Nephron progenitor cell (in vitro differentiated cells): ENCODE measurements around the gene ZMIZ1.
A peak's percentile ranks its signal among the peaks of the same experiment; 100 is the strongest.

Source experiments
- DNase-seq: peaks from one replicate; pipeline ENCODE4 v3.0.0; 2021
- H3K27ac Mint-ChIP-seq: 2 replicates; pipeline ENCODE4 v1.8.0; 2021; ENCODE audit warnings: mild to moderate bottlenecking, moderate library complexity, mixed read lengths
- H3K27me3 Mint-ChIP-seq: 2 replicates; pipeline ENCODE4 v1.8.0; 2021; ENCODE audit warnings: mild to moderate bottlenecking, low read depth, mixed read lengths; ENCODE audit not compliant: poor library complexity
- H3K36me3 Mint-ChIP-seq: 2 replicates; pipeline ENCODE4 v1.8.0; 2021; ENCODE audit warnings: low read depth, mixed read lengths
- H3K4me1 Mint-ChIP-seq: 2 replicates; pipeline ENCODE4 v1.8.0; 2021; ENCODE audit warnings: mixed read lengths
- H3K4me3 Mint-ChIP-seq: 2 replicates; pipeline ENCODE4 v1.8.0; 2021; ENCODE audit warnings: mild to moderate bottlenecking, moderate library complexity, mixed read lengths
- H3K9me3 Mint-ChIP-seq: 2 replicates; pipeline ENCODE4 v1.8.0; 2021; ENCODE audit warnings: mild to moderate bottlenecking, moderate library complexity, mixed read lengths
- CTCF ChIP-seq: fragments of 200-600 bp; sonication (generic); IDR thresholded peaks from 2 replicates; pipeline ENCODE4 v1.5.0; 2021; ENCODE audit warnings: antibody characterized with exemption

ZMIZ1 gene

DNA sequence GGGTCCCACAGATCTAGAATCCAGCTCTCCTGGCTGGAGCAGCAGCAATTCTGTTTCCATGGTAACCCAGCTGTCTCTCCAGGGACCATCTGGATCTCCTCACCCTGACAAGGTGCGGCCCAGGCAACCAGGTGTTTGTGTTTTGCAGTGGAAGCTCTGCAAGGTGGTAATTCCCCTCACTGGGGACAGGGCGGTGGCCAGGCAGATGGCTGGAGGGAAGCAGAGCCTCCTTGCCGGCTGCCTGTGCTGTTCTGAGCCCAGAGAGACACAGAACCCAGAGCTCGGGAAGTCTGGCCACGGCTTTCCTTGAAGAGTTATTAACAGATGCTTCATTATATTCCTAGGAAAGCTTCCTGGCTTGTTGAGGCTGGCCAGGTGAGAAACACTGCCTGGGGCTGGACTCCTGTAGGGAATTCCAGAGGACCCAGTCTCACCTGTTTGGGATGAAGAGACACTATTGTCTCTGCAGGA lies 160.3 kb downstream of the ZMIZ1 start:
- peak overlapping the region; percentile 77 for H3K27ac Mint-ChIP-seq
- H3K4me3 Mint-ChIP-seq: no peak overlapping the region
- no peaks in the 10 kb centered on the region for H3K9me3 Mint-ChIP-seq
- H3K36me3 Mint-ChIP-seq: peaks cover 46% of the 10 kb centered on the region
- H3K27me3 Mint-ChIP-seq: peaks cover 4% of the 10 kb centered on the region
- no peak for DNase-seq
- H3K4me1 Mint-ChIP-seq: peaks cover 50% of the 10 kb centered on the region
- no peak for TF ChIP-seq CTCF

DNA sequence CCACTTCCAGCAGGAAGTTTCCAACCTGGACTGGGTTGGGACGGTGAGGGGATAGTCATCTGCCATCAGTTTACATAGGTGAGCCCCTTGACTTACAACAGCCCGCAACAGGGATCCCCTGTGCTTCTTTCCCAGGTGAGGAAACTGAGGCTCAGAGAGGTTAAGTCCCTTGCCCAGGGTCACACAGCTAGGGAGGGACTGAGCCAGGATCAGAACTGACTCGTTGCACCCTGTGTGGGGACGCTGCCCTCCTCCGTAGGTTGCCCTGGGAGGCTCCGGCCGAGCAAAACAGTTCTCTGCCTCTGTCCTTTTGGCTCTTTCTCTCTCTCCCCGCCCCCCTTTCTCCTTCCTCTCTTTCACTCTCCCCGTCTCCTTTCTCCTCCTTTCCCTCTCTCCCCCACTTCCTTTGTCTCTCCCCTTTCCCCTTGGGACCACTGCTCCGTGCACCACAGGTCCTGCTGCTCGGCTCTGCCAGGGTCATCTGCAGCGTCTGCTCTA lies 161.1 kb downstream of the ZMIZ1 start:
- peak overlapping the region; percentile 97 for H3K27ac Mint-ChIP-seq

GRCh38 chr10:79230328-79230830 lies 161.6 kb downstream of the ZMIZ1 start:
- TF ChIP-seq CTCF: no peak
- Mint-ChIP-seq H3K36me3 (peaks cover 44% of the 10 kb centered on the region), H3K4me1 (peaks cover 48% of the 10 kb centered on the region), H3K27ac (peak overlapping the region; percentile 97), H3K9me3 (no peaks in the 10 kb centered on the region), H3K27me3 (peaks cover 12% of the 10 kb centered on the region), H3K4me3 (peak overlapping the region; percentile 55)
- peak; percentile 78 for DNase-seq

More for the DNA sequence above, 161.1 kb downstream of the ZMIZ1 start:
- DNase-seq: no peak
- no peaks in the 10 kb centered on the region for H3K9me3 Mint-ChIP-seq
- H3K4me3 Mint-ChIP-seq: peak overlapping the region; percentile 55
- TF ChIP-seq CTCF: no peak
- H3K4me1 Mint-ChIP-seq: peaks cover 47% of the 10 kb centered on the region
- peaks cover 42% of the 10 kb centered on the region for H3K36me3 Mint-ChIP-seq
- H3K27me3 Mint-ChIP-seq: peaks cover 7% of the 10 kb centered on the region

DNA sequence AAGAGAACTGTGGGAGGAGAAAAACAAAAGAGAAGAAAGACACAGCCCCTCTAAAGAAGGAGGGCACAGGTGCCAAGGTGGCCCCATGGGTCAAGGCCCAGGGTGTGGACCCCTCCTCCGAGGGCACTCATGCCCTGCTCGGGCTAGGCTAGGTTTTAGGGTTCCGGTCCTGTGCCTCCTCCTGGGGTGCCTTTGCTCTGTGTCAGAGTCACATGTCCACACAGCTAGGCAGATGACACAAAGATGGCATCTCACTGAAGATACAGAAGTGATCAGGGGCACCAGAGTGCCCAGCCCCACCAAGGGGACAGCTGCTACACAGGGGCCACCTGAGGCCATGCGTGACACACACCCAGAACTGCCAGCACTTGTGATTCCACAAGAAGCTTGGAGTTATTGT lies 162.1 kb downstream of the ZMIZ1 start:
- Mint-ChIP-seq H3K4me3 (no peak overlapping the region), H3K27me3 (peaks cover 15% of the 10 kb centered on the region), H3K4me1 (peaks cover 53% of the 10 kb centered on the region), H3K27ac (peak overlapping the region; percentile 97), H3K9me3 (no peaks in the 10 kb centered on the region), H3K36me3 (peaks cover 46% of the 10 kb centered on the region)
- no peak for DNase-seq
- no peak for TF ChIP-seq CTCF

DNA sequence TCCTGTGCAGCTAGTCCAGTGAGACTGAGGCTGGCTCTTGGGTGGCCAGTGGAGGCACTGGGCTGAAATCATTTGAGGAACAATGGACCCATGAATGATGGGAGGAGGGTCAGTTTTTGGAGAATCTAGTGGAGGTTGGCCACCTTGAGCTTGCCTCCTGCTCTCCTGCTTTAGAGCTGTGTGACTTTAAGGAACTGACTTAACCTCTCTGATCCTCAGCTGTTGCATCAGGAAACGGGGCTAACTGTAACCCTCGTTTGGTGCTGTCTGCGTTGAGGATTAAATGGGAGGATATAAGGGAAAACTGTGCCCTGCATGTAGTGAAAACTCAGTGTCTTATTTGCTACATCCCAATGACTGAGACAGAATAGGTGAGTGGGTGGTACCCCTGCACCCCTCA lies 163.1 kb downstream of the ZMIZ1 start:
- no peak for TF ChIP-seq CTCF
- Mint-ChIP-seq H3K9me3 (no peaks in the 10 kb centered on the region), H3K4me3 (no peak overlapping the region), H3K27ac (peak overlapping the region; percentile 45), H3K27me3 (peaks cover 15% of the 10 kb centered on the region), H3K4me1 (peaks cover 63% of the 10 kb centered on the region), H3K36me3 (peaks cover 41% of the 10 kb centered on the region)
- no peak for DNase-seq

- peaks cover 15% of the 10 kb centered on the region for H3K27me3 Mint-ChIP-seq
- TF ChIP-seq CTCF: no peak
- peaks cover 64% of the 10 kb centered on the region for H3K4me1 Mint-ChIP-seq
- H3K27ac Mint-ChIP-seq: no peak overlapping the region
- H3K4me3 Mint-ChIP-seq: no peak overlapping the region
- DNase-seq: no peak
- no peaks in the 10 kb centered on the region for H3K9me3 Mint-ChIP-seq
- peaks cover 37% of the 10 kb centered on the region for H3K36me3 Mint-ChIP-seq
Measured at GRCh38 chr10:79232864-79233263, 164.1 kb downstream of the ZMIZ1 start.
